ENCODE data around the gene KLHL40. TPM values are rescaled to one million over a fixed set of nuclear protein-coding genes. Genes with fewer than 3 reads are reported as not detected.

The KLHL40 gene
- total and polyA plus RNA-seq, 9 of the 15 experiments (the other 6 are each of a cell fraction or from before 2014, with no cell fraction given) = not detected

GRCh38 chr3:42701371-42702065 lies 16.2 kb downstream of the KLHL40 start (continued):
- TF ChIP-seq ZNF609 (CRISPR knock-in tag; IDR thresholded peaks at IDR 0.05; ENCODE audit: borderline replicate concordance) (peak; percentile 58; the same call in 1 of the 2 replicates), SETDB1 (IDR thresholded peaks at IDR 0.05; ENCODE audit: low read length) (no peak), NCOR1 (IDR thresholded peaks at IDR 0.05) (no peak), ZBTB26 (CRISPR knock-in tag; IDR thresholded peaks at IDR 0.05) (no peak; the same call in 1 of the 2 replicates), ELF1 (tag; IDR thresholded peaks at IDR 0.05) (no peak), ZNF184 (CRISPR knock-in tag; IDR thresholded peaks at IDR 0.05) (no peak), POU5F1 (IDR thresholded peaks at IDR 0.05; ENCODE audit: borderline replicate concordance, low read depth, low read length, partially characterized antibody) (no peak), ILK (tag; IDR thresholded peaks at IDR 0.05; ENCODE audit: borderline replicate concordance, low read depth) (no peak), SUPT5H (IDR thresholded peaks at IDR 0.05) (no peak), HNRNPUL1 (IDR thresholded peaks at IDR 0.05; ENCODE audit: low read length) (no peak), ZNF766 (CRISPR knock-in tag; conservative IDR thresholded peaks at IDR 0.05) (peak; percentile 26; the same call in 1 of the 2 replicates), ZNF197 (CRISPR knock-in tag; IDR thresholded peaks at IDR 0.05; ENCODE audit: low read depth) (no peak), IRF9 (tag; IDR thresholded peaks at IDR 0.05) (no peak), ZC3H4 (CRISPR knock-in tag; IDR thresholded peaks at IDR 0.05; ENCODE audit: borderline replicate concordance) (no peak), ELF4 (CRISPR knock-in tag; IDR thresholded peaks at IDR 0.05) (no peak), HMGN3 (IDR thresholded peaks at IDR 0.05; ENCODE audit: borderline replicate concordance, extremely low read depth, insufficient read length, low read depth, low read length) (no peak), EP300 (IDR thresholded peaks at IDR 0.05; ENCODE audit: low read length) (no peak), ZNF695 (CRISPR knock-in tag; IDR thresholded peaks at IDR 0.05) (no peak), ZFP91 (CRISPR knock-in tag; IDR thresholded peaks at IDR 0.05) (peak; percentile 51; the same call in 1 of the 2 replicates), PRMT5 (CRISPR knock-in tag; IDR thresholded peaks at IDR 0.05) (peak; percentile 91), NBN (IDR thresholded peaks at IDR 0.05; ENCODE audit: low read depth) (no peak)
